AG04450 (cell line): ENCODE measurements around the gene TOX2. TPM values are rescaled to one million over a fixed set of nuclear protein-coding genes. Genes with fewer than 3 reads are reported as not detected.

ENCODE experiments used
- CTCF ChIA-PET: fragments of 300-600, 350-600 bp; formaldehyde crosslinking; extraction: SDS; loops from one replicate; lab custom pipeline; 2022; ENCODE audit warnings: antibody characterized with exemption, inconsistent platforms; lab: Charles Lee
- POLR2A ChIA-PET: fragments of 350-600 bp; formaldehyde crosslinking; extraction: SDS; loops from one replicate; lab custom pipeline; 2021; ENCODE audit warnings: antibody characterized with exemption, inconsistent platforms; lab: Yijun Ruan, JAX
- DNase-seq: peaks from one replicate; pipeline ENCODE4 v3.0.0-alpha.2; 2011; ENCODE audit warnings: low read depth, low spot score
- H3K27ac ChIP-seq: one replicate; pipeline ENCODE4 v1.5.1; 2012; ENCODE audit warnings: low read depth, low read length, control low read depth
- H3K27me3 ChIP-seq: one replicate; pipeline ENCODE4 v1.6.0; 2012; ENCODE audit warnings: low read length; ENCODE audit not compliant: control insufficient read depth, insufficient read depth
- H3K4me3 ChIP-seq: 2 replicates; pipeline ENCODE4 v1.5.1; 2011; ENCODE audit warnings: mild to moderate bottlenecking, low read depth, low read length, control low read depth
- H3K9me3 ChIP-seq: 2 replicates; pipeline ENCODE4 v1.5.1; 2012; ENCODE audit warnings: low read length; ENCODE audit not compliant: control insufficient read depth, insufficient read depth
- polyA plus RNA-seq: library from polyadenylated mRNA; depleted of rRNA; stranded (reverse); fragments of >200 nt; gene quantifications from 2 replicates; pipeline ENCODE4 v1.2.3, GENCODE V29; 2011
- TF ChIP-seq, protein P1 (sequence below): IDR thresholded peaks from 2 replicates; pipeline ENCODE4 v1.5.1; 2011; ENCODE audit warnings: low read depth, low read length, control low read depth, inconsistent platforms

TOX2 gene
- polyA plus RNA-seq, 1 experiment = 10.6 TPM

GRCh38 chr20:43909211-43909610 lies 5.4 kb upstream of the TOX2 start:
- ChIA-PET POLR2A (no interaction called here), CTCF (no interaction called here)
- no peak overlapping the region for H3K27ac ChIP-seq
- H3K9me3 ChIP-seq = peaks cover 12% of the 10 kb centered on the region
- TF ChIP-seq, protein P1, sequence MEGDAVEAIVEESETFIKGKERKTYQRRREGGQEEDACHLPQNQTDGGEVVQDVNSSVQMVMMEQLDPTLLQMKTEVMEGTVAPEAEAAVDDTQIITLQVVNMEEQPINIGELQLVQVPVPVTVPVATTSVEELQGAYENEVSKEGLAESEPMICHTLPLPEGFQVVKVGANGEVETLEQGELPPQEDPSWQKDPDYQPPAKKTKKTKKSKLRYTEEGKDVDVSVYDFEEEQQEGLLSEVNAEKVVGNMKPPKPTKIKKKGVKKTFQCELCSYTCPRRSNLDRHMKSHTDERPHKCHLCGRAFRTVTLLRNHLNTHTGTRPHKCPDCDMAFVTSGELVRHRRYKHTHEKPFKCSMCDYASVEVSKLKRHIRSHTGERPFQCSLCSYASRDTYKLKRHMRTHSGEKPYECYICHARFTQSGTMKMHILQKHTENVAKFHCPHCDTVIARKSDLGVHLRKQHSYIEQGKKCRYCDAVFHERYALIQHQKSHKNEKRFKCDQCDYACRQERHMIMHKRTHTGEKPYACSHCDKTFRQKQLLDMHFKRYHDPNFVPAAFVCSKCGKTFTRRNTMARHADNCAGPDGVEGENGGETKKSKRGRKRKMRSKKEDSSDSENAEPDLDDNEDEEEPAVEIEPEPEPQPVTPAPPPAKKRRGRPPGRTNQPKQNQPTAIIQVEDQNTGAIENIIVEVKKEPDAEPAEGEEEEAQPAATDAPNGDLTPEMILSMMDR = no peak
- DNase-seq = no peak
- H3K4me3 ChIP-seq = no peak overlapping the region
- no peaks in the 10 kb centered on the region for H3K27me3 ChIP-seq

DNA sequence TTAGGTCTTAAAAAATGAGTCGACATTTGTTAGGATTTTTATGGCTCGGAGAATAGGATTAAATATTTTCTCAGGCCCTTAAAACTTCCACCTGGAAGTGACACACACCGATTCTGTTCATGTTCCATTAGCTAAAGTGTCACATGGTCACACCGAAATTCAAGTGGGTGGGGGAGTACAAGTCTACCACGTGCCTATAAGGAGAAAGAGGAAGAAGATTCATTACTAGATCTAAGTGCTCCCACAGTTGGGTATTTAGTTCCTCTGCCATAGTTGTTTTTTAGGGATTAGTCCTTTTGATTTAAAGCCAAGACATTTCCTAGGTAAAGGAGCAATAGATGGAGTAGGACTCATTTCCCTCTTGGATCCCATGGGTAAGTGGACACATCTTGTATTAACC lies 4.9 kb upstream of the TOX2 start:
- POLR2A ChIA-PET = no interaction called here
- CTCF ChIA-PET = no interaction called here
- TF ChIP-seq, protein P1 = no peak
- Histone ChIP-seq H3K27me3 (no peaks in the 10 kb centered on the region), H3K9me3 (peaks cover 12% of the 10 kb centered on the region), H3K27ac (no peak overlapping the region), H3K4me3 (no peak overlapping the region)
- DNase-seq = no peak

GRCh38 chr20:43910564-43910963 lies 4.1 kb upstream of the TOX2 start:
- ChIA-PET POLR2A (interaction anchor here (0.6 to 1.3 kb wide), 2 partner anchors 155 to 249 kb away, joined by 3 read pairs; no protein-coding TSS in a partner anchor), CTCF (interaction anchor here (0.7 to 1.4 kb wide), 3 partner anchors 162 to 372 kb away, joined by 3 to 4 read pairs (median 3); no protein-coding TSS in a partner anchor)
- no peaks in the 10 kb centered on the region for H3K27me3 ChIP-seq
- DNase-seq = no peak
- no peak overlapping the region for H3K4me3 ChIP-seq
- no peak overlapping the region for H3K27ac ChIP-seq
- TF ChIP-seq, protein P1 = no peak
- peaks cover 12% of the 10 kb centered on the region for H3K9me3 ChIP-seq

DNA sequence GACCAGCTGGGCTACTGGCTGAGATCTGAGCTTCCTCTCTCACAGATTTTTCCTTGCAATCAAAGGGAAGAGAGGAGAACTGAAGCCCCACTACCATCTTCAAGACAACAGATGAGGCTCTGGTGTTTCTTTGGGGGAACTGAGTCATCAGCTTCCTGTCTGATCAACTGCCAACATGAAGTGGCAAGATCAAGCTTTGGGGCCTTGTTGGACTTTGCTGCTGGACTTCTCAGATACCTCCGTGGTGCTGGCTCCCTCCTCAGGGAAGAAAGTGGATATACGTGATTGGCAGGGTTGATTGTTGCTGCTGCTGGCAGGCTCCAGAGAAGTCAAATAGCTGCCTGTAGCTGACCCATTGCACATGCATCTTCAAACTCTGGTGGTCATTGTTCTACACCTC lies 3.6 kb upstream of the TOX2 start:
- TF ChIP-seq, protein P1 = 0 out of 2 replicates have a peak, but pooled peaks have one; percentile 8
- CTCF ChIA-PET = interaction anchor here (0.7 to 1.4 kb wide), 3 partner anchors 162 to 373 kb away, joined by 3 to 4 read pairs (median 3); no protein-coding TSS in a partner anchor
- Histone ChIP-seq H3K27ac (no peak overlapping the region), H3K27me3 (no peaks in the 10 kb centered on the region), H3K9me3 (peaks cover 12% of the 10 kb centered on the region), H3K4me3 (no peak overlapping the region)
- no peak for DNase-seq
- POLR2A ChIA-PET = interaction anchor here (0.6 to 1.3 kb wide), 2 partner anchors 156 to 250 kb away, joined by 3 read pairs; no protein-coding TSS in a partner anchor

- CTCF ChIA-PET = interaction anchor here (1.5 kb wide), 1 partner anchor 163 kb away, joined by 4 read pairs; no protein-coding TSS in a partner anchor
- no peak for DNase-seq
Measured at GRCh38 chr20:43913291-43914025, 1.2 kb upstream of the TOX2 start.

More at GRCh38 chr20:43913291-43914025, 1.2 kb upstream of the TOX2 start:
- TF ChIP-seq, protein P1 = no peak
- peaks cover 8% of the 10 kb centered on the region for H3K9me3 ChIP-seq
- POLR2A ChIA-PET = no interaction called here
- no peak overlapping the region for H3K27ac ChIP-seq
- no peaks in the 10 kb centered on the region for H3K27me3 ChIP-seq
- no peak overlapping the region for H3K4me3 ChIP-seq
